GM18858 (cell line): Measurements from ENCODE around the gene OR51T1.

ENCODE experiments used
- ATAC-seq: cut with Tn5 transposase; IDR thresholded peaks from one replicate; pipeline ENCODE4 v1.9.1; 2021; ENCODE audit not compliant: unreplicated experiment

OR51T1 gene

DNA sequence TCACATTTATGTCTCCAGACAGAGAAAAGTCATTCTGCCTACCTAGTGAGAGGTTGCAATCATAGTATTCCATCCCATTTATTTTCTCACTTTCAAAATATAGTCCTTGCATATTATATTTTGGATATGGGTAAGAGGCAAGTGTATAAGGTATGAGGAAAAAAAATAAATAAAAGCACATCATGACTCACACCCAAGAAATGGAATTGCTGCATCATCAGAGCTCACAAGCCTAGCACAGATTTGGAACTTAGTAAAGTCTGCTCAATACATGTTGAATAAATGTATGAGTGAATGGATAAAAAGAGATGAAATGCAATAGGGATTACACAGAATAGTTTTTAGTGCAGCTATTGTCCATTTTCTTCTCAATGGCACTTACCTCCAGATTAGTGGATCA lies 44.9 kb downstream of the OR51T1 start:
- ATAC-seq = no peak
